ENCODE measurements around the gene SF3B2.

DNA sequence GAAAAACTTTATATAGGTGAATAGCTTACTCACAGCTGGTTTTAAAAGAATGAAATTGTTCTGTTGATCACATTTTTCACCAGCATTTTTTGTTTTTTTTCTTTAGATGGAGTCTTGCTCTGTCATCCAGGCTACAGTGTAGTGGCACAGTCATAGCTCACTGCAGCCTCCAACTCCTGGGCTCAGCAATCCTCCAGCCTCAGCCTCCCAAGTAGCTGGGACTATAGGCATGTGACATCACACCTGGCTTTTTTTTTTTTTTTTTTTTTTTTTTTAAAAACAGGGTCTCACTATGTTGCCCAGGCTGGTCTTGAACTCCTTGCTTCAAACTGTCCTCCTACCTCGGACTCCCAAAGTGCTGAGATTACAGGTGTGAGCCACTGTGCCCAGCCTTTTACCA lies 21.5 kb downstream of the SF3B2 start:
- TF ChIP-seq, protein P1, sequence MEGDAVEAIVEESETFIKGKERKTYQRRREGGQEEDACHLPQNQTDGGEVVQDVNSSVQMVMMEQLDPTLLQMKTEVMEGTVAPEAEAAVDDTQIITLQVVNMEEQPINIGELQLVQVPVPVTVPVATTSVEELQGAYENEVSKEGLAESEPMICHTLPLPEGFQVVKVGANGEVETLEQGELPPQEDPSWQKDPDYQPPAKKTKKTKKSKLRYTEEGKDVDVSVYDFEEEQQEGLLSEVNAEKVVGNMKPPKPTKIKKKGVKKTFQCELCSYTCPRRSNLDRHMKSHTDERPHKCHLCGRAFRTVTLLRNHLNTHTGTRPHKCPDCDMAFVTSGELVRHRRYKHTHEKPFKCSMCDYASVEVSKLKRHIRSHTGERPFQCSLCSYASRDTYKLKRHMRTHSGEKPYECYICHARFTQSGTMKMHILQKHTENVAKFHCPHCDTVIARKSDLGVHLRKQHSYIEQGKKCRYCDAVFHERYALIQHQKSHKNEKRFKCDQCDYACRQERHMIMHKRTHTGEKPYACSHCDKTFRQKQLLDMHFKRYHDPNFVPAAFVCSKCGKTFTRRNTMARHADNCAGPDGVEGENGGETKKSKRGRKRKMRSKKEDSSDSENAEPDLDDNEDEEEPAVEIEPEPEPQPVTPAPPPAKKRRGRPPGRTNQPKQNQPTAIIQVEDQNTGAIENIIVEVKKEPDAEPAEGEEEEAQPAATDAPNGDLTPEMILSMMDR (IDR thresholded peaks at IDR 0.05; ENCODE audit: low read depth, low read length, missing input control), result no peak
- no peak for TF ChIP-seq SP1 (IDR thresholded peaks at IDR 0.05)
- no peak for TF ChIP-seq YY1 (IDR thresholded peaks at IDR 0.05)

Data from liver (tissue), 3 donors.